K562 (cell line): ENCODE data around the gene CENPN. TPM values are rescaled to one million over a fixed set of nuclear protein-coding genes. Genes with fewer than 3 reads are reported as not detected.
A peak's percentile ranks its signal among the peaks of the same experiment; 100 is the strongest.

ENCODE experiments used
- ATAC-seq: fragments of 200-7000 bp; cut with Tn5 transposase; 3 replicates; pipeline ENCODE4 v1.9.1; 2020; ENCODE audit warnings: moderate library complexity
- BruUV-seq: library from RNA; stranded (reverse); fragments of 400-500 nt; replicated peaks from 2 replicates; lab custom pipeline; 2021; lab: Mats Ljungman, UMichigan
- CTCF ChIA-PET: fragments of 300-600 bp; formaldehyde crosslinking; extraction: SDS; loops from one replicate; lab custom pipeline; 2021; ENCODE audit warnings: low intra/inter-chr PET ratio; lab: Yijun Ruan, JAX
- POLR2A ChIA-PET: fragments of 300-600, 350-650 bp; sonication (Branson Sonifier 250); formaldehyde crosslinking; extraction: SDS; loops from one replicate; lab custom pipeline; 2021; ENCODE audit warnings: antibody characterized with exemption, inconsistent platforms; lab: Yijun Ruan, JAX
- DNase-seq, 4 experiments: peaks; one replicate each; pipeline versions ENCODE4 v3.0.0 to v3.0.0-alpha.2; 2011 to 2018; ENCODE audit warnings: low spot score in 3 of 4, mixed read lengths in 3 of 4; ENCODE audit errors: extremely low read depth in 1 of 4
- FAIRE-seq: peaks from 2 replicates; lab custom pipeline; 2011; peaks lifted over from hg19 to GRCh38; lab: Jason Lieb, UNC
- H2AFZ ChIP-seq: 2 replicates; pipeline ENCODE4 v1.6.0; 2011; ENCODE audit warnings: low read depth, low read length, control low read depth, inconsistent platforms
- H3K27ac ChIP-seq: fragments of 200-600 bp; 3 replicates; pipeline ENCODE4 v1.8.0; 2011; ENCODE audit warnings: low read depth, mild to moderate bottlenecking, control low read depth, inconsistent platforms, low read length, moderate library complexity, mixed read lengths; ENCODE audit errors: extremely low read depth
- H3K27me3 ChIP-seq, 2 experiments: fragments of 300-600 bp in 1 of 2; 2 replicates in 1 of 2; 3 replicates in 1 of 2; pipeline versions ENCODE4 v1.6.0 to v1.8.0; 2011; ENCODE audit warnings: inconsistent platforms in 2 of 2, low read length in 2 of 2, mild to moderate bottlenecking in 1 of 2, mixed read lengths in 1 of 2, moderate library complexity in 1 of 2; ENCODE audit not compliant: control insufficient read depth in 2 of 2, insufficient read depth in 2 of 2
- H3K36me3 ChIP-seq: fragments of 300-600 bp; 3 replicates; pipeline ENCODE4 v1.8.0; 2011; ENCODE audit warnings: mild to moderate bottlenecking, low read length, inconsistent platforms; ENCODE audit not compliant: control insufficient read depth, insufficient read depth
- H3K4me1 ChIP-seq, 2 experiments: fragments of 200-600 bp in 1 of 2; replicated peaks in 1 of 2; 2 replicates in 1 of 2; 3 replicates in 1 of 2; pipeline versions ENCODE4 v1.5.1 to v1.8.0; 2011; ENCODE audit warnings: inconsistent platforms in 2 of 2, low read length in 2 of 2, mild to moderate bottlenecking in 1 of 2, mixed read lengths in 1 of 2, moderate library complexity in 1 of 2; ENCODE audit not compliant: control insufficient read depth in 2 of 2, insufficient read depth in 2 of 2
- H3K4me2 ChIP-seq: 2 replicates; pipeline ENCODE4 v1.6.1; 2011; ENCODE audit warnings: low read length, control low read depth, inconsistent platforms, mixed read lengths; ENCODE audit not compliant: insufficient read depth
- H3K4me3 ChIP-seq: fragments of 200-600 bp; sonication (generic), shearing (Covaris generic); 2 replicates; pipeline ENCODE4 v1.5.1; 2016; ENCODE audit warnings: control low read depth, inconsistent platforms
- H3K79me2 ChIP-seq: fragments of 200-600 bp; 3 replicates; pipeline ENCODE4 v1.8.0; 2011; ENCODE audit warnings: low read length, inconsistent platforms; ENCODE audit not compliant: control insufficient read depth, insufficient read depth
- H3K9ac ChIP-seq, 2 experiments: 2 replicates each; pipeline versions ENCODE4 v1.6.0 to v1.6.1; 2011; ENCODE audit warnings: low read depth in 2 of 2, low read length in 2 of 2, control low read depth in 1 of 2, inconsistent platforms in 1 of 2, mild to moderate bottlenecking in 1 of 2, mixed read lengths in 1 of 2; ENCODE audit not compliant: insufficient read depth in 1 of 2
- H3K9me1 ChIP-seq: one replicate; pipeline ENCODE4 v1.6.0; 2011; ENCODE audit warnings: inconsistent platforms, mild to moderate bottlenecking, low read length, moderate library complexity; ENCODE audit not compliant: control insufficient read depth, insufficient read depth
- H3K9me3 ChIP-seq: replicated peaks from 2 replicates; pipeline ENCODE4 v1.5.1; 2011; ENCODE audit warnings: low read depth, low read length, inconsistent platforms; ENCODE audit not compliant: control insufficient read depth, insufficient read depth
- H4K20me1 ChIP-seq: replicated peaks from 2 replicates; pipeline ENCODE4 v1.6.1; 2011; ENCODE audit warnings: low read length, inconsistent platforms, mixed read lengths; ENCODE audit not compliant: control insufficient read depth, insufficient read depth
- CEBPB ChIP-seq: fragments of 450-650 bp; IDR thresholded peaks from 2 replicates; pipeline ENCODE4 v1.6.1; 2016; ENCODE audit warnings: missing genetic modification characterization, missing compliant biosample characterization
- FOXP1 ChIP-seq: sonication (generic); formaldehyde crosslinking; IDR thresholded peaks from 2 replicates; pipeline ENCODE4 v1.8.0; 2022; ENCODE audit warnings: mild to moderate bottlenecking, missing genetic modification reagents
- MCM5 ChIP-seq: fragments of 450-650 bp; IDR thresholded peaks from 2 replicates; pipeline ENCODE4 v1.6.1; 2016; ENCODE audit warnings: low read depth
- POLR2AphosphoS2 ChIP-seq: IDR thresholded peaks from 2 replicates; pipeline ENCODE4 v1.6.1; 2012; ENCODE audit warnings: low read length, improper control_type of control experiment
- POLR2B ChIP-seq: fragments of 450-650 bp; IDR thresholded peaks from 2 replicates; pipeline ENCODE4 v1.6.1; 2018; ENCODE audit warnings: low read depth; ENCODE audit not compliant: partially characterized antibody
- POU5F1 ChIP-seq: fragments of 150-350 bp; IDR thresholded peaks from 2 replicates; pipeline ENCODE4 v1.6.1; 2014; ENCODE audit warnings: borderline replicate concordance, low read length, low read depth, mild to moderate bottlenecking; ENCODE audit not compliant: partially characterized antibody
- SMAD1 ChIP-seq: fragments of 150-350 bp; IDR thresholded peaks from 2 replicates; pipeline ENCODE4 v1.6.1; 2014; ENCODE audit warnings: low read length, low read depth; ENCODE audit not compliant: partially characterized antibody
- TAF7 ChIP-seq: fragments of 450-650 bp; IDR thresholded peaks from 2 replicates; pipeline ENCODE4 v1.6.1; 2016; ENCODE audit warnings: missing genetic modification characterization, missing compliant biosample characterization
- WGBS: fragments of 100-300 bp; shearing (Covaris generic); methylation state at CpG from one replicate; pipeline ENCODE4 v1.1.6; 2016; ENCODE audit warnings: low coverage, mixed read lengths; ENCODE audit not compliant: insufficient coverage; ENCODE audit errors: missing lambda C conversion rate; 5-methylcytosine and 5-hydroxymethylcytosine counted together
- in situ Hi-C: fragments of 300-500 bp; cut with MboI; formaldehyde crosslinking; loops from 4 replicates; pipeline ENCODE4 v1.15.0; 2018; ENCODE audit warnings: inconsistent platforms, mixed read lengths
- intact Hi-C: fragments of 100-400 bp; cut with micrococcal nuclease; formaldehyde crosslinking; loops from 2 replicates; pipeline ENCODE4 v1.14.2; 2022
- polyA plus RNA-seq, 8 experiments: library from polyadenylated mRNA; depleted of rRNA in 4 of 8; stranded (reverse) in 5 of 8; unstranded in 3 of 8; fragments of >200 nt; fragmentation: Nextera tagmentation in 2 of 8; fragmentation: Illumina TruSeq in 1 of 8; extraction: Ambion mirVana in 2 of 8; extraction: Trizol in 1 of 8; gene quantifications; 2 replicates each; pipeline versions ENCODE4 v1.2.1 to v1.2.3, GENCODE V29; 2011 to 2014; ENCODE audit warnings: inconsistent platforms in 1 of 8, missing spikeins in 1 of 8
- total RNA-seq, 7 experiments: library from RNA; depleted of rRNA in 6 of 7; stranded (reverse); fragments of >200 nt in 6 of 7; fragmentation: Illumina TruSeq in 2 of 7; extraction: Trizol in 2 of 7; gene quantifications; 2 replicates each; pipeline versions ENCODE4 v1.2.1 to v1.2.3, GENCODE V29; 2011 to 2021; ENCODE audit warnings: low replicate concordance in 1 of 7
- TF ChIP-seq, protein P1 (sequence below): fragments of 450-650 bp; IDR thresholded peaks from 2 replicates; pipeline ENCODE4 v1.6.1; 2016

CENPN gene
- total and polyA plus RNA-seq, 9 of the 15 experiments (the other 6 are each of a cell fraction or from before 2014, with no cell fraction given): 92.3 to 384 (median 140) TPM

DNA sequence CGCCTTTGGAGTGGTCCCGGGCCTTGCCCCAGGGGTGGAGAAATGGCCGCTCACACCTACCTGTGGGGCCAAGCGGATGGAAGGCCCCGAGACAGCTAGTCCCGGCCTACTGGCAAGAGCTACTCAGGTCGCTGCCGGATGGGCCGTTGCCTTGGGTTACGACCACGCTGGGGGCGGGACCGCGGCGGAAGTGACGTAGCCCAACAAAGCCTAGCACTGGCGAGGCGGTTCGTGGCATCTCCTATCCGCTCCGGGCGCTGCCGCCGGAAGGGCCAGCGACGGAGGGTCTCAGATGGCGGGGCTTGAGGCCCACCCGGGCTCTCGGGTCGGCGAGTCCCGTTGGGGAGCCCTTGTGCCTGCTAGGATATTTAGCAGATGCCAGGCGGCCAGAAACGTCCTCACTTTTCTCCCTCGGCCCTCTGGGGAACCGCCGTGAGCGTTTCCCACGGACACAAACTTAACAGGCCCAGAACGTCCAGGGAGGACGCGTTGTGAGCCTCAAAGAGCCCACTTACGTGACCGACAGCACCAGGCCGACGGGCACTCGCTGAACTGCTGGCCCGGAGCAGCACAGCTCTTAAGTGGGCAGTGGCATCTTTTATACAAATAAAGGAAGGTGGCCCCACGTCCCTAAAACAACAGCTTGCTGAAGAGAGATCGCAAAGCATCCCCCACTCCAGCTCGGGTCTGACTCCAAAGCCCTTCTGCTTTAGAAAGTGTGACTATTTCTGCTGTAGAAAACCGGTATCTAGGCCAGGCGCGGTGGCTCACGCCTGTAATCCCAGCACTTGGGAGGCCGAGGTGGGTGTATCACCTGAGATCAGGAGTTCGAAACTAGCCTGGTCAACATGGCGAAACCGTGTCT, 70.3 kb downstream of the CENPN start, which contains the start of gene C16orf46 (continued):
- TF ChIP-seq SMAD1 (peak; percentile 50), FOXP1 (CRISPR knock-in tag) (peak; percentile 76), TAF7 (peak; percentile 58; the same call in 1 of the 2 replicates), POU5F1 (no peak)

DNA sequence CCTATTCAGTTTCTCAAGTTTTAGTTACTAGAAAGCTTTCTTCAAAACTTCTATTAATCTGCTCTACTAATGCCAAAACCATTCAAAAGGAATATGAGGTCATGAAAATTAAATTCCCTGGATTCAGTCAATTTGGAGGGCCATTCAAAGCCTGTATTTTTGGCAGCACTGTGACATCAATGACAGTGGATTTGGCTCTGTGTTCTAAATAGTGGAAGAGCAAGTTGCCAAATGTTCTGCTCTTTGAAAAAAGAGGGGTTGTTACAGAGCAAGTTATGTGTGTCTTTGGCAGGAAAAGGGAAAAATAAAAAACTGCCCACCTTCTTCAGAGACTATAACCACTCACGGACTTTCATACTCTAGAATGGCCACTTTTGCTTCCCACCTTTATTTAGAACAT, 73.2 kb downstream of the CENPN start:
- in situ Hi-C loops: no loop called here
- WGBS: 94% methylated on average over 1 of the region's 1 CpG
- H4K20me1 ChIP-seq: no peaks in the 10 kb centered on the region
- H3K36me3 ChIP-seq: peaks cover 29% of the 10 kb centered on the region; the same call in 1 of the 3 replicates
- H3K79me2 ChIP-seq: no peaks in the 10 kb centered on the region
- no peaks in the 10 kb centered on the region for H3K9me3 ChIP-seq
- TSS peak; percentile 18 for BruUV-seq
- H3K27me3 ChIP-seq: no peaks in the 10 kb centered on the region
- ATAC-seq (no peak), FAIRE-seq (no peak), DNase-seq (no peak)
- H3K4me3 ChIP-seq: no peak overlapping the region
- intact Hi-C loops: no loop called here
- H3K4me2 ChIP-seq: no peak overlapping the region
- TF ChIP-seq POLR2B: no peak
- TF ChIP-seq MCM5: no peak
- peak; percentile 65; the same call in 1 of the 2 replicates for TF ChIP-seq POLR2AphosphoS2
- TF ChIP-seq, protein P1, sequence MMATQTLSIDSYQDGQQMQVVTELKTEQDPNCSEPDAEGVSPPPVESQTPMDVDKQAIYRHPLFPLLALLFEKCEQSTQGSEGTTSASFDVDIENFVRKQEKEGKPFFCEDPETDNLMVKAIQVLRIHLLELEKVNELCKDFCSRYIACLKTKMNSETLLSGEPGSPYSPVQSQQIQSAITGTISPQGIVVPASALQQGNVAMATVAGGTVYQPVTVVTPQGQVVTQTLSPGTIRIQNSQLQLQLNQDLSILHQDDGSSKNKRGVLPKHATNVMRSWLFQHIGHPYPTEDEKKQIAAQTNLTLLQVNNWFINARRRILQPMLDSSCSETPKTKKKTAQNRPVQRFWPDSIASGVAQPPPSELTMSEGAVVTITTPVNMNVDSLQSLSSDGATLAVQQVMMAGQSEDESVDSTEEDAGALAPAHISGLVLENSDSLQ: no peak
- no peak for TF ChIP-seq CEBPB (tag)
- H3K27ac ChIP-seq: no peak overlapping the region
- H3K9ac ChIP-seq: no peak overlapping the region
- CTCF ChIA-PET: no interaction called here
- H2AFZ ChIP-seq: no peak overlapping the region
- H3K4me1 ChIP-seq: peaks cover 7 to 16% of the 10 kb centered on the region in 2 experiments; a peak in 4 of 5 replicates
- POLR2A ChIA-PET: interaction anchor here (0.7 to 1.4 kb wide), 4 partner anchors 11 to 118 kb away, joined by 3 to 4 read pairs (median 3); no protein-coding TSS in a partner anchor
- no peaks in the 10 kb centered on the region for H3K9me1 ChIP-seq
